GM12891 (cell line): Measurements from ENCODE around the gene TTC1.

Source experiments
- DNase-seq: peaks from one replicate; pipeline ENCODE4 v3.0.0; 2011; ENCODE audit warnings: low spot score; ENCODE audit not compliant: insufficient read length
- FAIRE-seq: peaks from 2 replicates; lab custom pipeline; 2011; peaks lifted over from hg19 to GRCh38; lab: Jason Lieb, UNC
- PAX5 ChIP-seq: IDR thresholded peaks from 2 replicates; pipeline ENCODE4 v1.6.1; 2011; ENCODE audit warnings: low read length, moderate library complexity, mild to moderate bottlenecking; ENCODE audit not compliant: insufficient read depth, severe bottlenecking
- POLR2A ChIP-seq: IDR thresholded peaks from 2 replicates; pipeline ENCODE4 v1.6.1; 2011; ENCODE audit warnings: low read depth, low read length, control low read depth
- POLR2AphosphoS5 ChIP-seq: IDR thresholded peaks from 2 replicates; pipeline ENCODE4 v1.6.1; 2011; ENCODE audit warnings: low read depth, low read length, control low read depth
- POU2F2 ChIP-seq: IDR thresholded peaks from 2 replicates; pipeline ENCODE4 v1.6.1; 2011; ENCODE audit warnings: low read depth, mild to moderate bottlenecking, control low read depth, low read length, moderate library complexity
- SPI1 ChIP-seq: IDR thresholded peaks from 2 replicates; pipeline ENCODE4 v1.6.1; 2011; ENCODE audit warnings: low read depth, low read length, control low read depth
- TAF1 ChIP-seq: IDR thresholded peaks from 2 replicates; pipeline ENCODE4 v1.6.1; 2011; ENCODE audit warnings: low read depth, low read length, control low read depth

Gene TTC1

GRCh38 chr5:160036884-160037283 is 27.9 kb downstream of the TTC1 start:
- no peak for FAIRE-seq
- no peak for TF ChIP-seq TAF1
- TF ChIP-seq PAX5 = no peak
- TF ChIP-seq POLR2AphosphoS5 = no peak
- TF ChIP-seq SPI1 = no peak
- TF ChIP-seq POLR2A = no peak
- no peak for TF ChIP-seq POU2F2
- no peak for DNase-seq

GRCh38 chr5:160039810-160040470 is 31.0 kb downstream of the TTC1 start:
- DNase-seq = no peak
- FAIRE-seq = peak; percentile 59
- no peak for TF ChIP-seq TAF1
- no peak for TF ChIP-seq POLR2A
- no peak for TF ChIP-seq POU2F2
- TF ChIP-seq SPI1 = no peak
- no peak for TF ChIP-seq POLR2AphosphoS5
- no peak for TF ChIP-seq PAX5

DNA sequence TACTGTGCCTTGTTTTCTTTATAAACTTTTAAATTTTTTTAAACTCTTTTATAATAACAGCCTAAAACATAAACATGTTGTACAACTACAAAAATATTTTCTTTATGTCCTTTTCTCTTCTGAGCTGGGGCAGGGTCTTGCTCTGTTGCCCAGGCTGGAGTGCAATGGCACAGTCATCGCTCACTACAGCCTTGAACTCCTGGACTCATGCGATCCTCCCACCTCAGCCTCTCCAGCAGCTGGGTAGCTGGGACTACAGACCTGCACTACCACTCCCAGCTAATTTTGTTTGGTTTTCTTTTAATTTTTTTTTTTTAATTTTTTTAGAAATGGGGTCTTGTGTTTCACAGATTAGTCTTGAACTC is 31.5 kb downstream of the TTC1 start:
- FAIRE-seq = no peak
- DNase-seq = no peak
- TF ChIP-seq TAF1 = no peak
- TF ChIP-seq SPI1 = no peak
- no peak for TF ChIP-seq POLR2A
- no peak for TF ChIP-seq POU2F2
- TF ChIP-seq POLR2AphosphoS5 = no peak
- no peak for TF ChIP-seq PAX5

DNA sequence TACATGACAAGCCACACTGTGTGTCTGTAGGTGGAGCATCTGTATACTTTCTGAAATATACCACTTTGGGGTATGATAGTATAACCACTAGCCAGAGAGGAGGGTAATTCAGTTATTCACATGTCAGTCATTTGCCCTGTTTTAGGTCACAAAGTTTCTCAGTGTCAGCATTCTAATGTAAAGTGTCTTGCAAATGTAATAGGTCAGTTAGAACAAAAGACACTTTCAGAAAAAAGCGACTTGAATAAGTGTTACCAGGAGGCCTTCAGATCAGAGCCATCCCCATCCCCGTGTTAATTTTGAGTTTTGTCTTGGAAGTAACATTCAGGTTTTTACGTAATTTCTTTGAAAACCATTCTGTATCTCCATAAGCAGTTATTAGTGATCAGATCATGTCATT is 33.7 kb downstream of the TTC1 start:
- FAIRE-seq (peak; percentile 16), DNase-seq (no peak)
- no peak for TF ChIP-seq PAX5
- no peak for TF ChIP-seq SPI1
- TF ChIP-seq POLR2AphosphoS5 = no peak
- no peak for TF ChIP-seq TAF1
- no peak for TF ChIP-seq POU2F2
- TF ChIP-seq POLR2A = no peak

DNA sequence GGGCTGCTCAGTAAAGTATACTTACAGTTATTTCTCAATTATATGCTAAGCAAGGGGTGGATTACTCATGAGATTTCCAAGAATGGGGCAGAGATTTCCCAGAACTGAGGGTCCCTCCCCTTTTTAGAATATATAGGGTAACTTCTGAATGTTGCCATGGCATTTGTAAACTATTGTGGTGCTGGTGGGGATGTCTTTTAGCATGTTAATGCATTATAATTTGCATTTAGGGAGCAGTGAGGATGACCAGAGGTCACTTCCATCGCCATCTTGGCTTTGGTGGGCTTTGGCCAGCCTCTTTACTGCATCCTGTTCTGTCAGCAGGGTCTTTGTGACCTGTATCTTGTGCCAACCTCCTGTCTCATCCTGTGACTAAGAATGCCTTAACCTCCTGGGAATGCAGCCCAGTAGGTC is 35.5 kb downstream of the TTC1 start:
- TF ChIP-seq POU2F2 = no peak
- no peak for TF ChIP-seq SPI1
- TF ChIP-seq POLR2A = no peak
- TF ChIP-seq TAF1 = no peak
- no peak for TF ChIP-seq POLR2AphosphoS5
- TF ChIP-seq PAX5 = no peak
- no peak for FAIRE-seq
- DNase-seq = no peak

DNA sequence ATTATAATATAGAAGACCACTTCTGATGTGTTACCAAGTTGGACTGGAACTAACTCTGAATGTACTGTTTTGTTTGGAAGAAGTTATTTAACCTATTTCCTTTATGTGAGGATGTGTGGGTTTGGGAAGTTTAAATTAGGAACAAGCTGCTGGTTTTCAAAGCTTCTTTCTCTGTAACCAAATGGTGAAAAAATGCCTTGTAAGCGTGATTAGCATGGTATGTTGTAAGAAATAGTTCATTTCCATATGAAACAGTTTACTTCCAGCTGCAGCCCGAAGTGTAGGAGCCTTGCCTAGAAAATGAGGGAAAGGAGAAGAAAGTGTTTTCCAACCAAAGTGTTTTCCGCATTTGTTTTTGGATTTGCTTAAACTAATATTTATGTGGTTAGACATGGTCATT is 36.0 kb downstream of the TTC1 start:
- FAIRE-seq (no peak), DNase-seq (no peak)
- TF ChIP-seq POU2F2 (no peak), POLR2A (no peak)

DNA sequence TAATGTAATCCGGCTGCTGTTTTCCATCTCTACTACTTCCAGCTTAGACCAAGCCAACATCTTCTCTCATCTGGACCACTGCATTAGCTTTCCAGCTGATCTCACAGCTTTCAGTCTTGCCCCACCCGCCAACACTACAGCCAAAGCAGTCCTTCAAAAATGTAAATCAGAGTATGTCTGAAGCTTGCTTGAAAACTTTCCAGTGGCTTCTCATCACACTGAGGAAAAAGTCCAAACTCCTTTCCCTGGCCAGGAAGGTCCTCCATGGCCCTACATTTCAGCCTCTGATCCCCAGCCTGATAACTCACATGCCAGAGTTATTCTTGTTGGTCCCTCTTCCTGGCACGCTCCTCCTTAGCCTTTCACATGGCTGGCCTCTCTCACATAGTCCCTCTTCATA is 38.5 kb downstream of the TTC1 start:
- DNase-seq (no peak), FAIRE-seq (no peak)
- TF ChIP-seq PAX5 (no peak), POLR2A (no peak), POLR2AphosphoS5 (no peak), TAF1 (no peak), SPI1 (no peak), POU2F2 (no peak)

GRCh38 chr5:160048131-160048530 is 39.2 kb downstream of the TTC1 start:
- TF ChIP-seq TAF1 = no peak
- TF ChIP-seq POLR2AphosphoS5 = no peak
- no peak for TF ChIP-seq POLR2A
- no peak for TF ChIP-seq POU2F2
- TF ChIP-seq PAX5 = no peak
- FAIRE-seq = no peak

DNA sequence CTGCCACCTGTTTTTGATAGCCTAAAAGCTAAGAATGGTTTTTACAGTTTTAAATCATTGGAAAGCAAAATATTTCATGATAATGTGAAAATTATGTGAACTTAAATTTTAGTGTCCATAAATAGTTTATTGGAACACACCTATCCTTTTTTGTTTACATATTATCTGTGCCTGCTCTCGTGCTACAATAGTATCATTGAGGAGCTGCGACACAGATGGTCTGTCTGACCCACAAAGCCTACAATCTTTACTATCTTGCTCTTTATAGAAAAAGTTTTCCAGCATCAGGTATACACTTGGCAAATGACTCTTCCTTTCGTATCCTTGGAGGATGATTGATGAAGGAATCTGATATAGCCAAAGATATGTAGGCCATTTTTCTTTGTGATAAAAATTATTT is 40.2 kb downstream of the TTC1 start:
- no peak for TF ChIP-seq POLR2AphosphoS5
- TF ChIP-seq PAX5 = no peak
- TF ChIP-seq POLR2A = no peak
- no peak for TF ChIP-seq SPI1
- TF ChIP-seq POU2F2 = no peak
- no peak for TF ChIP-seq TAF1
- DNase-seq (no peak), FAIRE-seq (no peak)

More at GRCh38 chr5:160048131-160048530, 39.2 kb downstream of the TTC1 start:
- DNase-seq = no peak

GRCh38 chr5:160054047-160054446 is 45.1 kb downstream of the TTC1 start:
- FAIRE-seq = no peak
- DNase-seq = no peak
- no peak for TF ChIP-seq POLR2AphosphoS5
- TF ChIP-seq POLR2A = no peak
- TF ChIP-seq PAX5 = no peak
- no peak for TF ChIP-seq SPI1
- TF ChIP-seq TAF1 = no peak
- no peak for TF ChIP-seq POU2F2

GRCh38 chr5:160054831-160055230 is 45.9 kb downstream of the TTC1 start:
- FAIRE-seq (no peak), DNase-seq (no peak)
- no peak for TF ChIP-seq SPI1
- TF ChIP-seq POLR2AphosphoS5 = no peak
- TF ChIP-seq POLR2A = no peak
- no peak for TF ChIP-seq TAF1
- TF ChIP-seq PAX5 = no peak
